A549 (cell line): ENCODE measurements around the gene RNASE1. TPM values are rescaled to one million over a fixed set of nuclear protein-coding genes. Genes with fewer than 3 reads are reported as not detected.

Experiments
- ATAC-seq, 2 experiments: fragments of 200-7000 bp in 1 of 2; fragments of >200 bp in 1 of 2; cut with Nextera tagmentation in 1 of 2; cut with Tn5 transposase in 1 of 2; 3 replicates each; pipeline versions ENCODE4 v1.8.0 to v1.9.1; 2018 to 2020; ENCODE audit warnings: mild to moderate bottlenecking in 1 of 2, moderate library complexity in 1 of 2
- CTCF ChIA-PET: fragments of 300-600 bp; sonication (Branson Sonifier 250); formaldehyde crosslinking; extraction: SDS; loops from one replicate; lab custom pipeline; 2021; ENCODE audit warnings: antibody characterized with exemption, inconsistent platforms; lab: Yijun Ruan, JAX
- POLR2A ChIA-PET: fragments of 350-600 bp; formaldehyde crosslinking; extraction: SDS; loops from one replicate; lab custom pipeline; 2021; ENCODE audit warnings: antibody characterized with exemption, inconsistent platforms; lab: Yijun Ruan, JAX
- DNase-seq, 2 experiments: peaks; one replicate each; pipeline versions ENCODE4 v3.0.0 to v3.0.0-alpha.2; 2011 to 2016; ENCODE audit warnings: low read depth in 1 of 2, low spot score in 1 of 2
- FAIRE-seq: peaks from 2 replicates; lab custom pipeline; 2011; peaks lifted over from hg19 to GRCh38; lab: Jason Lieb, UNC
- H3K27ac ChIP-seq, 2 experiments: fragments of >200 bp; sonication (Bioruptor Twin); formaldehyde crosslinking; 3 replicates each; pipeline ENCODE4 v1.5.1; 2016 to 2017
- H3K4me1 ChIP-seq: fragments of >200 bp; sonication (Bioruptor Twin); formaldehyde crosslinking; 3 replicates; pipeline ENCODE4 v1.6.1; 2016
- H3K4me2 ChIP-seq: fragments of >200 bp; sonication (Bioruptor Twin); formaldehyde crosslinking; 3 replicates; pipeline ENCODE4 v1.6.1; 2016
- H3K4me3 ChIP-seq: fragments of >200 bp; sonication (Bioruptor Twin); formaldehyde crosslinking; 3 replicates; pipeline ENCODE4 v1.5.1; 2016
- H3K9me3 ChIP-seq: fragments of >200 bp; sonication (Bioruptor Twin); formaldehyde crosslinking; 3 replicates; pipeline ENCODE4 v1.6.1; 2016
- ATOH8 ChIP-seq: fragments of 250-450 bp; sonication (Bioruptor Pico); IDR thresholded peaks from 2 replicates; pipeline ENCODE4 v1.5.0; 2020; ENCODE audit warnings: low read depth, mild to moderate bottlenecking, moderate library complexity
- CBX2 ChIP-seq: fragments of 200-600 bp; sonication (generic); IDR thresholded peaks from 2 replicates; pipeline ENCODE4 v1.6.1; 2016; ENCODE audit warnings: low read depth, mild to moderate bottlenecking, borderline replicate concordance
- CBX8 ChIP-seq: fragments of 200-600 bp; sonication (generic); IDR thresholded peaks from 2 replicates; pipeline ENCODE4 v1.6.1; 2016
- CEBPB ChIP-seq, 2 experiments: fragments of >200 bp in 1 of 2; sonication (Bioruptor Twin) in 1 of 2; formaldehyde crosslinking in 1 of 2; IDR thresholded peaks; 2 replicates each; pipeline ENCODE4 v1.6.1; 2012 to 2016
- CTCF ChIP-seq: fragments of >200 bp; sonication (Bioruptor Twin); formaldehyde crosslinking; IDR thresholded peaks from 3 replicates; pipeline ENCODE4 v1.5.1; 2016
- E2F6 ChIP-seq: IDR thresholded peaks from 2 replicates; pipeline ENCODE4 v1.6.1; 2012; ENCODE audit warnings: low read depth, borderline replicate concordance
- EHF ChIP-seq: fragments of 250-450 bp; sonication (Bioruptor Pico); IDR thresholded peaks from 2 replicates; pipeline ENCODE4 v1.5.0; 2020; ENCODE audit warnings: mild to moderate bottlenecking
- ELK1 ChIP-seq: fragments of 150-350 bp; IDR thresholded peaks from 2 replicates; pipeline ENCODE4 v1.6.1; 2014; ENCODE audit warnings: low read depth, mild to moderate bottlenecking, low read length
- EP300 ChIP-seq, 2 experiments: fragments of >200 bp; sonication (Bioruptor Twin); formaldehyde crosslinking; IDR thresholded peaks; 2 replicates in 1 of 2; 3 replicates in 1 of 2; pipeline ENCODE4 v1.6.1; 2016 to 2017
- ESRRA ChIP-seq: fragments of 150-350 bp; IDR thresholded peaks from 2 replicates; pipeline ENCODE4 v1.6.1; 2014; ENCODE audit warnings: mild to moderate bottlenecking, low read length, borderline replicate concordance
- FOSL2 ChIP-seq, 2 experiments: fragments of 450-650 bp in 1 of 2; fragments of >200 bp in 1 of 2; sonication (Bioruptor Twin) in 1 of 2; formaldehyde crosslinking; IDR thresholded peaks; 2 replicates each; pipeline versions ENCODE4 v1.5.0 to v1.6.1; 2016 to 2020; ENCODE audit warnings: mild to moderate bottlenecking in 1 of 2, moderate library complexity in 1 of 2
- FOXS1 ChIP-seq: fragments of 250-450 bp; sonication (Bioruptor Pico); IDR thresholded peaks from 2 replicates; pipeline ENCODE4 v1.5.0; 2020; ENCODE audit warnings: mild to moderate bottlenecking, moderate library complexity
- HDAC2 ChIP-seq: fragments of 200-600 bp; sonication (generic); IDR thresholded peaks from 2 replicates; pipeline ENCODE4 v1.6.1; 2016
- HMGXB4 ChIP-seq: fragments of 250-450 bp; sonication (Bioruptor Pico); IDR thresholded peaks from 2 replicates; pipeline ENCODE4 v1.5.0; 2021; ENCODE audit warnings: mild to moderate bottlenecking, moderate library complexity, borderline replicate concordance
- HOXB13 ChIP-seq: fragments of 250-450 bp; sonication (Bioruptor Pico); IDR thresholded peaks from 2 replicates; pipeline ENCODE4 v1.5.0; 2020; ENCODE audit warnings: low read depth, mild to moderate bottlenecking, moderate library complexity
- KDM1A ChIP-seq: fragments of 200-600 bp; sonication (generic); IDR thresholded peaks from 2 replicates; pipeline ENCODE4 v1.6.1; 2016; ENCODE audit warnings: low read depth, mild to moderate bottlenecking
- NFE2L2 ChIP-seq: fragments of 150-350 bp; conservative IDR thresholded peaks from 2 replicates; pipeline ENCODE4 v1.6.1; 2014; ENCODE audit warnings: low read length
- NPAS2 ChIP-seq: fragments of 250-450 bp; sonication (Bioruptor Pico); IDR thresholded peaks from 2 replicates; pipeline ENCODE4 v1.8.0; 2022; ENCODE audit warnings: mild to moderate bottlenecking, moderate library complexity, borderline replicate concordance
- NR3C1 ChIP-seq: fragments of >200 bp; sonication (Bioruptor Twin); formaldehyde crosslinking; IDR thresholded peaks from 3 replicates; pipeline ENCODE4 v1.6.1; 2017
- PHF8 ChIP-seq: fragments of 200-600 bp; sonication (generic); IDR thresholded peaks from 2 replicates; pipeline ENCODE4 v1.6.1; 2016; ENCODE audit warnings: low read depth, mild to moderate bottlenecking, antibody characterized with exemption, moderate library complexity, borderline replicate concordance
- POLR2A ChIP-seq: IDR thresholded peaks from 2 replicates; pipeline ENCODE4 v1.6.1; 2012; ENCODE audit warnings: mild to moderate bottlenecking, low read length
- POLR2AphosphoS2 ChIP-seq: conservative IDR thresholded peaks from 2 replicates; pipeline ENCODE4 v1.6.1; 2012; ENCODE audit warnings: low read length, improper control_type of control experiment, inconsistent platforms
- RARB ChIP-seq: fragments of 250-450 bp; sonication (Bioruptor Pico); IDR thresholded peaks from 2 replicates; pipeline ENCODE4 v1.8.0; 2021; ENCODE audit warnings: mild to moderate bottlenecking, moderate library complexity
- RCOR1 ChIP-seq: fragments of 150-350 bp; IDR thresholded peaks from 2 replicates; pipeline ENCODE4 v1.6.1; 2014; ENCODE audit warnings: antibody characterized with exemption, low read length, low read depth
- SMC3 ChIP-seq: fragments of >200 bp; sonication (Bioruptor Twin); formaldehyde crosslinking; IDR thresholded peaks from 3 replicates; pipeline ENCODE4 v1.6.1; 2018; ENCODE audit warnings: inconsistent platforms
- SREBF2 ChIP-seq: fragments of 450-650 bp; IDR thresholded peaks from 2 replicates; pipeline ENCODE4 v1.6.1; 2014; ENCODE audit warnings: mild to moderate bottlenecking, moderate library complexity
- USF2 ChIP-seq: fragments of 450-650 bp; IDR thresholded peaks from 2 replicates; pipeline ENCODE4 v1.6.1; 2014; ENCODE audit warnings: antibody characterized with exemption
- ZNF302 ChIP-seq: fragments of 250-450 bp; sonication (Bioruptor Pico); IDR thresholded peaks from 2 replicates; pipeline ENCODE4 v1.9.0; 2021; ENCODE audit warnings: inconsistent platforms, mild to moderate bottlenecking, moderate library complexity
- WGBS: methylation state at CpG from one replicate; pipeline ENCODE4 v1.1.6; 2017; ENCODE audit errors: missing lambda C conversion rate; 5-methylcytosine and 5-hydroxymethylcytosine counted together
- polyA plus RNA-seq, 4 experiments: library from polyadenylated mRNA; depleted of rRNA in 3 of 4; stranded (reverse); fragments of >200 nt; fragmentation: RNase III in 1 of 4; extraction: RNeasy Plus Mini Kit Qiagen cat#74134 plus additional on column Dnase treatment in 1 of 4; gene quantifications; 2 replicates in 3 of 4; 3 replicates in 1 of 4; pipeline ENCODE4 v1.2.3, GENCODE V29; 2011 to 2017

Gene RNASE1
- polyA plus RNA-seq, 2 of the 4 experiments (the other 2 are of a cell fraction), result 0.13 to 1.1 TPM

GRCh38 chr14:20837831-20838230 lies 35.2 kb upstream of the RNASE1 start:
- DNase-seq (no peak), ATAC-seq (no peak), FAIRE-seq (no peak)
- no peak overlapping the region for H3K4me3 ChIP-seq
- peak overlapping the region in 1 of 2 experiments; percentile 79; a peak in 4 of 6 replicates for H3K27ac ChIP-seq
- ChIA-PET POLR2A (no interaction called here), CTCF (interaction anchor here (1.4 to 5.7 kb wide), 9 partner anchors 8 to 255 kb away, joined by 3 to 64 read pairs (median 8); no protein-coding TSS in a partner anchor)
- peaks cover 6% of the 10 kb centered on the region for H3K4me1 ChIP-seq
- no peak for TF ChIP-seq CBX2
- TF ChIP-seq ELK1, result no peak
- H3K4me2 ChIP-seq, result no peak overlapping the region
- H3K9me3 ChIP-seq, result no peaks in the 10 kb centered on the region
- WGBS, result 61% methylated on average over 3 of the region's 3 CpGs

- no peaks in the 10 kb centered on the region for H3K9me3 ChIP-seq
- 26% methylated on average over 5 of the region's 5 CpGs for WGBS
- CTCF ChIA-PET, result interaction anchor here (0.6 to 5.7 kb wide), 32 partner anchors 9 to 373 kb away, joined by 3 to 64 read pairs (median 4); no protein-coding TSS in a partner anchor
- DNase-seq (peak; percentile 82 to 87), FAIRE-seq (peak; percentile 56), ATAC-seq (peak; percentile 94 to 95)
- no peak overlapping the region for H3K4me3 ChIP-seq
- peak overlapping the region; percentile 57 to 79 for H3K27ac ChIP-seq
- POLR2A ChIA-PET, result interaction anchor here (0.6 to 0.7 kb wide), 3 partner anchors 12 to 179 kb away, joined by 3 to 4 read pairs (median 3); no protein-coding TSS in a partner anchor
- H3K4me2 ChIP-seq, result peak overlapping the region; percentile 55; the same call in 2 of the 3 replicates
- H3K4me1 ChIP-seq, result peaks cover 6% of the 10 kb centered on the region
- TF ChIP-seq FOSL2 (IDR thresholded peaks at IDR 0.05) (no peak), FOSL2 (CRISPR knock-in tag; IDR thresholded peaks at IDR 0.05) (no peak), USF2 (no peak), CBX8 (no peak), PHF8 (no peak), SREBF2 (no peak), SMC3 (peak; percentile 92), KDM1A (no peak), CEBPB (IDR thresholded peaks at IDR 0.05) (peak in 1 of 2 experiments; percentile 40; a peak in 2 of 4 replicates), POLR2AphosphoS2 (no peak), EHF (CRISPR knock-in tag) (no peak), FOXS1 (CRISPR knock-in tag) (no peak), NPAS2 (CRISPR knock-in tag) (no peak), ELK1 (no peak), POLR2A (no peak), ATOH8 (CRISPR knock-in tag) (no peak), HMGXB4 (no peak), ZNF302 (CRISPR knock-in tag) (no peak), HDAC2 (no peak), CTCF (peak; percentile 73), HOXB13 (CRISPR knock-in tag) (no peak), EP300 (IDR thresholded peaks at IDR 0.05) (no peak), RCOR1 (no peak), NFE2L2 (no peak), NR3C1 (no peak), RARB (CRISPR knock-in tag) (no peak), E2F6 (no peak), ESRRA (no peak)
Observed at GRCh38 chr14:20836668-20837338, 34.2 kb upstream of the RNASE1 start.
